Colonic mucosa (tissue), 4 donors: ENCODE data around the gene THEM5. TPM values are rescaled to one million over a fixed set of nuclear protein-coding genes. Genes with fewer than 3 reads are reported as not detected.

Experiments
- DNase-seq: peaks from one replicate; pipeline ENCODE4 v3.0.0-alpha.2; 2020
- H3K27ac ChIP-seq: fragments of 200-600 bp; one replicate; pipeline ENCODE4 v1.8.0; 2021
- H3K27me3 ChIP-seq: fragments of 200-600 bp; one replicate; pipeline ENCODE4 v1.8.0; 2021
- H3K36me3 ChIP-seq: fragments of 200-600 bp; one replicate; pipeline ENCODE4 v1.8.0; 2021
- H3K4me1 ChIP-seq: fragments of 200-600 bp; one replicate; pipeline ENCODE4 v1.8.0; 2021; ENCODE audit warnings: mild to moderate bottlenecking
- H3K4me3 ChIP-seq: fragments of 200-600 bp; one replicate; pipeline ENCODE4 v1.8.0; 2021
- H3K9ac ChIP-seq, 2 donors: one replicate each; pipeline ENCODE4 v1.7.0; 2013; ENCODE audit warnings: control low read depth in 2 of 2, low read depth in 2 of 2, low read length in 2 of 2
- H3K9me3 ChIP-seq: fragments of 200-600 bp; one replicate; pipeline ENCODE4 v1.8.0; 2021
- CTCF ChIP-seq: fragments of 200-600 bp; IDR thresholded peaks from one replicate; pipeline ENCODE4 v1.8.0; 2022; ENCODE audit warnings: antibody characterized with exemption, mild to moderate bottlenecking
- intact Hi-C: fragments of 100-400 bp; cut with DNase I; formaldehyde crosslinking; loops from one replicate; pipeline ENCODE4 v1.14.1; 2022
- total RNA-seq, 2 donors: library from RNA; stranded (reverse); fragmentation: NEBNext Ultra II Directional in 1 of 2; extraction: Animal tissue kit (Norgen Biotek cat#: 25700) in 1 of 2; gene quantifications; one replicate each; pipeline ENCODE4 v1.2.1, GENCODE V29; 2021
- donor health status: healthy.
- donor health status: DM: no; HTN: no; CAD: no.
- donor health status: DM: no; HTN: no; CAD: no.

The THEM5 gene
- total RNA-seq, 2 donors from 2014 or later = not detected

- no peak for TF ChIP-seq CTCF
- Histone ChIP-seq H3K9ac (no peak overlapping the region), H3K27ac (no peak overlapping the region), H3K9me3 (no peaks in the 10 kb centered on the region), H3K4me1 (no peaks in the 10 kb centered on the region), H3K27me3 (no peaks in the 10 kb centered on the region), H3K4me3 (no peak overlapping the region), H3K36me3 (no peaks in the 10 kb centered on the region)
- intact Hi-C loops = no loop called here
- no peak for DNase-seq
Measured at GRCh38 chr1:151849871-151850270, 3.6 kb downstream of the THEM5 start.

- Histone ChIP-seq H3K9ac (no peak overlapping the region), H3K27me3 (no peaks in the 10 kb centered on the region), H3K9me3 (no peaks in the 10 kb centered on the region), H3K4me3 (no peak overlapping the region), H3K27ac (no peak overlapping the region), H3K4me1 (no peaks in the 10 kb centered on the region), H3K36me3 (no peaks in the 10 kb centered on the region)
- no peak for DNase-seq
- intact Hi-C loops = no loop called here
- TF ChIP-seq CTCF = no peak
Measured at GRCh38 chr1:151849126-151849525, 4.4 kb downstream of the THEM5 start.

GRCh38 chr1:151847867-151848596 lies 5.5 kb downstream of the THEM5 start:
- DNase-seq = no peak
- intact Hi-C loops = no loop called here
- H3K4me3 ChIP-seq = no peak overlapping the region
- no peaks in the 10 kb centered on the region for H3K9me3 ChIP-seq
- no peaks in the 10 kb centered on the region for H3K36me3 ChIP-seq
- H3K27me3 ChIP-seq = no peaks in the 10 kb centered on the region
- H3K27ac ChIP-seq = no peak overlapping the region
- H3K4me1 ChIP-seq = no peaks in the 10 kb centered on the region
- TF ChIP-seq CTCF = no peak
- no peak overlapping the region for H3K9ac ChIP-seq

GRCh38 chr1:151846686-151847237 lies 6.8 kb downstream of the THEM5 start:
- Histone ChIP-seq H3K27ac (no peak overlapping the region), H3K9me3 (no peaks in the 10 kb centered on the region), H3K4me3 (no peak overlapping the region), H3K36me3 (no peaks in the 10 kb centered on the region), H3K4me1 (no peaks in the 10 kb centered on the region), H3K9ac (no peak overlapping the region), H3K27me3 (no peaks in the 10 kb centered on the region)
- DNase-seq = no peak
- intact Hi-C loops = no loop called here
- TF ChIP-seq CTCF = no peak

GRCh38 chr1:151846062-151846568 lies 7.4 kb downstream of the THEM5 start:
- no peaks in the 10 kb centered on the region for H3K36me3 ChIP-seq
- no peaks in the 10 kb centered on the region for H3K4me1 ChIP-seq
- H3K9me3 ChIP-seq = no peaks in the 10 kb centered on the region
- no peak overlapping the region for H3K27ac ChIP-seq
- no peak for TF ChIP-seq CTCF
- no peak for DNase-seq
- intact Hi-C loops = no loop called here
- no peak overlapping the region for H3K9ac ChIP-seq
- H3K27me3 ChIP-seq = no peaks in the 10 kb centered on the region
- H3K4me3 ChIP-seq = no peak overlapping the region
